ENCODE measurements around the gene CGAS. TPM values are rescaled to one million over a fixed set of nuclear protein-coding genes. Genes with fewer than 3 reads are reported as not detected.

Gene CGAS
- total and polyA plus RNA-seq, 2 of the 13 experiments (the other 11 are each of a cell fraction or from before 2014, with no cell fraction given): 0.03 to 0.07 TPM

DNA sequence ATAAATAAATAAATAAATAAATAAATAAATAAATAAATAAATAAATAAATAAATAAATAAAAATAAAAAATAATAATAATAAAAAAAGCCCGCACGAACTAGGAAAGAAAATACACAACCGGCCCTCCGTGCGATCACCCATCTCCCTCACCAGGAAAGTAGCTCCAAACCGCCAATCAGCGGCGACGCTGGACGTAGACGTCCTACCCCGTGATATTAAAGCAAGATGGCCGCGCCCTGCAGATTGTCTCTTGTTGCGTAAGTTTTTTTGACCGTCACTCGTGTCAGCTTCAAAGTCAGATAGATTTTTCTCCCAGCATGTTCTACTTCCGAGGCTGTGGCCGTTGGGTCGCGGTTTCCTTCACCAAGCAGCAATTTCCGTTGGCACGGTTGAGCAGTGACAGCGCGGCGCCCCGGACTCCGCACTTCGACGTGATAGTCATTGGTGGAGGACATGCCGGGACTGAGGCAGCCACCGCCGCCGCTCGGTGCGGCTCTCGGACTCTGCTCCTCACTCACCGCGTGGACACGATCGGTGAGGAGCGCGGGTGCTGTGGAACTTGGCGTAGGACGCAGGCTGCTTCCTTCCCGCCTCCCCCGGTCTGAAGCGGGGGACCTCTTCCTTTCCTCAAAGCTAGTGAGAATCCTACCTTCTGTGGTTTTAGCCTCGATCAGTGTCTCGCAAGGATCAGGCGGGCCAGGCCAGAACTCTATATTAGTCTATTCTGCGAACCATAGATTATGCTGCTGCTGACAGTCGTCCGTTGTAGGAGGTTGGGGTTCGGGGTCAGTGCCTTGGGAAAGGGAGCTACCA is 9.6 kb upstream of the CGAS start, which contains the start of gene MTO1 (continued):
- TF ChIP-seq, protein P1, sequence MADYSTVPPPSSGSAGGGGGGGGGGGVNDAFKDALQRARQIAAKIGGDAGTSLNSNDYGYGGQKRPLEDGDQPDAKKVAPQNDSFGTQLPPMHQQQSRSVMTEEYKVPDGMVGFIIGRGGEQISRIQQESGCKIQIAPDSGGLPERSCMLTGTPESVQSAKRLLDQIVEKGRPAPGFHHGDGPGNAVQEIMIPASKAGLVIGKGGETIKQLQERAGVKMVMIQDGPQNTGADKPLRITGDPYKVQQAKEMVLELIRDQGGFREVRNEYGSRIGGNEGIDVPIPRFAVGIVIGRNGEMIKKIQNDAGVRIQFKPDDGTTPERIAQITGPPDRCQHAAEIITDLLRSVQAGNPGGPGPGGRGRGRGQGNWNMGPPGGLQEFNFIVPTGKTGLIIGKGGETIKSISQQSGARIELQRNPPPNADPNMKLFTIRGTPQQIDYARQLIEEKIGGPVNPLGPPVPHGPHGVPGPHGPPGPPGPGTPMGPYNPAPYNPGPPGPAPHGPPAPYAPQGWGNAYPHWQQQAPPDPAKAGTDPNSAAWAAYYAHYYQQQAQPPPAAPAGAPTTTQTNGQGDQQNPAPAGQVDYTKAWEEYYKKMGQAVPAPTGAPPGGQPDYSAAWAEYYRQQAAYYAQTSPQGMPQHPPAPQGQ (CRISPR knock-in tag; IDR thresholded peaks at IDR 0.05; ENCODE audit: borderline replicate concordance): no peak
- TF ChIP-seq ZFP82 (CRISPR knock-in tag; IDR thresholded peaks at IDR 0.05; ENCODE audit: borderline replicate concordance) (no peak), ARNTL (CRISPR knock-in tag; IDR thresholded peaks at IDR 0.05) (no peak), EZH2 (conservative IDR thresholded peaks at IDR 0.05; ENCODE audit: low read depth, low read length) (no peak), CAMTA2 (CRISPR knock-in tag; IDR thresholded peaks at IDR 0.05; ENCODE audit: borderline replicate concordance) (no peak), PLRG1 (conservative IDR thresholded peaks at IDR 0.05) (no peak), SAP130 (CRISPR knock-in tag; IDR thresholded peaks at IDR 0.05; ENCODE audit: low read depth) (peak; percentile 81), ZNF296 (CRISPR knock-in tag; conservative IDR thresholded peaks at IDR 0.05) (peak; percentile 24; the same call in 1 of the 2 replicates), NCOA1 (CRISPR knock-in tag; IDR thresholded peaks at IDR 0.05) (0 out of 2 replicates have a peak, but pooled peaks have one; percentile 55), ZFP41 (CRISPR knock-in tag; IDR thresholded peaks at IDR 0.05; ENCODE audit: borderline replicate concordance) (no peak), ZFP36L1 (CRISPR knock-in tag; IDR thresholded peaks at IDR 0.05) (no peak), ETV6 (CRISPR knock-in tag; conservative IDR thresholded peaks at IDR 0.05) (0 out of 2 replicates have a peak, but pooled peaks have one; percentile 25), ZNF83 (CRISPR knock-in tag; IDR thresholded peaks at IDR 0.05; ENCODE audit: borderline replicate concordance) (no peak), RCOR2 (CRISPR knock-in tag; IDR thresholded peaks at IDR 0.05) (no peak), ZNF781 (CRISPR knock-in tag; IDR thresholded peaks at IDR 0.05; ENCODE audit: borderline replicate concordance, not compliant biosample characterization) (no peak), TAF15 (IDR thresholded peaks at IDR 0.05; ENCODE audit: low read depth, low read length, poor library complexity, severe bottlenecking) (no peak)
- TF ChIP-seq, protein P2, sequence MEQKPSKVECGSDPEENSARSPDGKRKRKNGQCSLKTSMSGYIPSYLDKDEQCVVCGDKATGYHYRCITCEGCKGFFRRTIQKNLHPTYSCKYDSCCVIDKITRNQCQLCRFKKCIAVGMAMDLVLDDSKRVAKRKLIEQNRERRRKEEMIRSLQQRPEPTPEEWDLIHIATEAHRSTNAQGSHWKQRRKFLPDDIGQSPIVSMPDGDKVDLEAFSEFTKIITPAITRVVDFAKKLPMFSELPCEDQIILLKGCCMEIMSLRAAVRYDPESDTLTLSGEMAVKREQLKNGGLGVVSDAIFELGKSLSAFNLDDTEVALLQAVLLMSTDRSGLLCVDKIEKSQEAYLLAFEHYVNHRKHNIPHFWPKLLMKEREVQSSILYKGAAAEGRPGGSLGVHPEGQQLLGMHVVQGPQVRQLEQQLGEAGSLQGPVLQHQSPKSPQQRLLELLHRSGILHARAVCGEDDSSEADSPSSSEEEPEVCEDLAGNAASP (CRISPR knock-in tag; IDR thresholded peaks at IDR 0.05; ENCODE audit: borderline replicate concordance): no peak
- TF ChIP-seq, protein P3, sequence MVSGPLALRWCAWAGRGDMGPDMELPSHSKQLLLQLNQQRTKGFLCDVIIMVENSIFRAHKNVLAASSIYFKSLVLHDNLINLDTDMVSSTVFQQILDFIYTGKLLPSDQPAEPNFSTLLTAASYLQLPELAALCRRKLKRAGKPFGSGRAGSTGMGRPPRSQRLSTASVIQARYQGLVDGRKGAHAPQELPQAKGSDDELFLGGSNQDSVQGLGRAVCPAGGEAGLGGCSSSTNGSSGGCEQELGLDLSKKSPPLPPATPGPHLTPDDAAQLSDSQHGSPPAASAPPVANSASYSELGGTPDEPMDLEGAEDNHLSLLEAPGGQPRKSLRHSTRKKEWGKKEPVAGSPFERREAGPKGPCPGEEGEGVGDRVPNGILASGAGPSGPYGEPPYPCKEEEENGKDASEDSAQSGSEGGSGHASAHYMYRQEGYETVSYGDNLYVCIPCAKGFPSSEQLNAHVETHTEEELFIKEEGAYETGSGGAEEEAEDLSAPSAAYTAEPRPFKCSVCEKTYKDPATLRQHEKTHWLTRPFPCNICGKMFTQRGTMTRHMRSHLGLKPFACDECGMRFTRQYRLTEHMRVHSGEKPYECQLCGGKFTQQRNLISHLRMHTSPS (CRISPR knock-in tag; IDR thresholded peaks at IDR 0.05; ENCODE audit: low read depth): no peak
- TF ChIP-seq, protein P4, sequence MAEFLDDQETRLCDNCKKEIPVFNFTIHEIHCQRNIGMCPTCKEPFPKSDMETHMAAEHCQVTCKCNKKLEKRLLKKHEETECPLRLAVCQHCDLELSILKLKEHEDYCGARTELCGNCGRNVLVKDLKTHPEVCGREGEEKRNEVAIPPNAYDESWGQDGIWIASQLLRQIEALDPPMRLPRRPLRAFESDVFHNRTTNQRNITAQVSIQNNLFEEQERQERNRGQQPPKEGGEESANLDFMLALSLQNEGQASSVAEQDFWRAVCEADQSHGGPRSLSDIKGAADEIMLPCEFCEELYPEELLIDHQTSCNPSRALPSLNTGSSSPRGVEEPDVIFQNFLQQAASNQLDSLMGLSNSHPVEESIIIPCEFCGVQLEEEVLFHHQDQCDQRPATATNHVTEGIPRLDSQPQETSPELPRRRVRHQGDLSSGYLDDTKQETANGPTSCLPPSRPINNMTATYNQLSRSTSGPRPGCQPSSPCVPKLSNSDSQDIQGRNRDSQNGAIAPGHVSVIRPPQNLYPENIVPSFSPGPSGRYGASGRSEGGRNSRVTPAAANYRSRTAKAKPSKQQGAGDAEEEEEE (CRISPR knock-in tag; IDR thresholded peaks at IDR 0.05; ENCODE audit: borderline replicate concordance): no peak
